DMS114 treated with DMSO at 0.1 percent for 48 hours (cell line): Measurements from ENCODE around the gene BSN.
A peak's percentile ranks its signal among the peaks of the same experiment; 100 is the strongest.

Source experiments
- DNase-seq: peaks from one replicate; lab custom pipeline; 2025; ENCODE audit not compliant: unreplicated experiment; lab: John Stamatoyannopoulos, UW

Gene BSN

DNA sequence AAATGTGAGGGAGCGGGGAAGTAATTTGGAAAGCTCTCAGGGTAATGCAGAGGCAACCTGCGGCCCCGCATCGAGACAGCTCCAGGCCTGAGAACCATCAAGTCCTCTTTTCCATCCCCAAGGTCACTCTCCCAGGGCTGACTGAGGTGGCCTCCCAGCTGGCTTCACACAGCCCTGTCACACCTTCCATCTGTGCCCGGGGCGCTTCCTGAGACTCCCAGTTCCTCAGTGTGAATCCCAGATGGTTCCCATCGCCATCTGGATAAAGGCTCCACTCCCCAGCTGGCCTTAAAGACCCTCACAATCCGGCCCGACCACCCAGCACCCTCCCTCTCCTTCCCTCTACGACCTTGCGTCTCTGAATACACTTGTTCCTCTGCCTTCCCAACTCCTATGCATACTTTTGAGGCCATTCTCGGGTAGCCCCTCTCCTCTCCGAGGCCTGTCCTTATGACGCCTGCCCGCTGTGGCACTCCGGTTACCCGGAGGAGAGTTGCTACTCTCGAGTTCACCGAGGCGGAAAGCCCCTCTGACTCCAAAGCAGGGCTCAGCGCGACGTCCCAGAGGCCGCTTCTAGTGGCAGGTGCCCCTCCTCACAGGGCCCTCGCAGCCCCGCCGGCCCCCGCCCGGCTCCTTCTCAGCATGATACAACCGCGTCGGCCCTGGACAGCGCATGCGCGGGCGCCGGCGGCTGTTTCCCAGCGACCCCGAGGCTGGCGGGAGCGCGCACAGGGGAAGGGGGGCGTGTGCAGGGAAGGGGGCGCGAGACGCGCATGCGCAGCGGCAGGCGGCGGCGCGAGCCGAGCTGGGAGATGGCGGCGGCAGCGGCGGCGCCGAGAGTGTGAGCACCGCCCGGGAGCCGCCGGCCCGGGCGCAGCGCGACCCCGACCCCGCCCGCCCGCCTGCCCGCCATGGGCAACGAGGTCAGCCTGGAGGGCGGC, at the start of gene BSN:
Gene BSN, plus strand, starts transcription at position 786 of the 941 bp plus-strand sequence. Its CDS starts 126 bp downstream, at position 912.
- peak; percentile 81 for DNase-seq

DNA sequence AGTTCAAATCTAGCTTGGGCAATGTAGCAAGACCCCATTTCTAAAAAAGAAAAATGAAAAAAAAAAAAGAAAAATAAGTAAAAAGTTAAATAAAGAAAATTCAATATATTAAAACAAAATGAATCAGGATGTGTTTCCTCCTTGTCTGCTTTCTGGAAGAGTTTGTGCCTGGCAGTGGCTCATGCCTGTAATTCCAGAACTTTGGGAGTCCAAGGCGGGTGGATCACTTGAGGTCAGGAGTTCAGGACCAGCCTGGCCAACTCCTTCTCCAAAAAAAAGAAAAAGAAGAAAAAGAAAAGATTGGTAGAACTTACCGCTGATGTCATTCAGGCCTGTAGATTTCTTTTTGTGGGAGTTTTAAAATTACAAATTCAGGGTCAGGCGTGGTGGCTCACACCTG, 47.4 kb upstream of the BSN start:
- no peak for DNase-seq

DNA sequence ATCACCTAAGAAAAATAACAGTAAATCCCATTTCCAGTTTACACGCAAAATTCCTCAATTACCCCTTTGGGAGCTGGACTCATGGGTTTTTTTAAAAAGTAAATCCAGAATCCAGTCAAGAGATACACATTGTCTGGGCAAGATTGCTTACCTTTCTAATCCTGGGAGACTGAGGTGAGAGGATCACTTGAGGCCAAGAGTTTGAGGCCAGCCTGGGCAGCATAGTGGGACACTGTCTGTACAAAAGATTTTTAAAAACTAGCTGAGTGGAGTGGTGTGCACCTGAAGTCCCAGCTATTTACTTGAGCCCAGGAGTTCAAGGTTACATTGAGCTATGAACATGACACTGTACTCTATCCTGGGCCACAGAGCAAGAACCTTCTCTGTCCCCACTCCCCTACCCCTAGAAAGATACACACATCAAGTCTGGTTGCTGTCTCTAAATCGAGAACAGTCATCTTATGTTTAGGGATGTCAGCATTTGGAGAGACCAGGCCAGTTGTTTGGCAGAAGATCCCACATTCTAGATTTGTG, 45.2 kb upstream of the BSN start:
- DNase-seq, result no peak

DNA sequence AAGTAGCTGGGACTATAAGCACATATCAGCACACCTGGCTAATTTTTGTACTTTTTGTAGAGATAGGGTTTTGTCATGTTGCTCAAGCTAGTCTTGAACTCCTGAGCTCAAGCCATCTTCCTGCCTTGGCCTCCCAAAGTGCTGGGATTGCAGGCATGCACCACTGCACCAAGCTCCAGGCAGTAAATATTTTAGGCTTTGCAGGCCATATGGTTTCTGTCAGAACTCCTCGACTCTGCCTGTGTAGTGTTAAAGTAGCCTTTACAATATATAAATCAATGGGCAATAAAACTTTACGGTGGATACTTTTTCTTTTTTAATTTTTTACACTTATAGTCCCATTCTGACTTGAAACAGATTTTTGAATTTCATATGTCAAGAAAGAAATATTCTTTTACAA, 42.6 kb upstream of the BSN start:
- DNase-seq, result no peak

GRCh38 chr3:49512781-49513355, 41.4 kb upstream of the BSN start:
- no peak for DNase-seq

DNA sequence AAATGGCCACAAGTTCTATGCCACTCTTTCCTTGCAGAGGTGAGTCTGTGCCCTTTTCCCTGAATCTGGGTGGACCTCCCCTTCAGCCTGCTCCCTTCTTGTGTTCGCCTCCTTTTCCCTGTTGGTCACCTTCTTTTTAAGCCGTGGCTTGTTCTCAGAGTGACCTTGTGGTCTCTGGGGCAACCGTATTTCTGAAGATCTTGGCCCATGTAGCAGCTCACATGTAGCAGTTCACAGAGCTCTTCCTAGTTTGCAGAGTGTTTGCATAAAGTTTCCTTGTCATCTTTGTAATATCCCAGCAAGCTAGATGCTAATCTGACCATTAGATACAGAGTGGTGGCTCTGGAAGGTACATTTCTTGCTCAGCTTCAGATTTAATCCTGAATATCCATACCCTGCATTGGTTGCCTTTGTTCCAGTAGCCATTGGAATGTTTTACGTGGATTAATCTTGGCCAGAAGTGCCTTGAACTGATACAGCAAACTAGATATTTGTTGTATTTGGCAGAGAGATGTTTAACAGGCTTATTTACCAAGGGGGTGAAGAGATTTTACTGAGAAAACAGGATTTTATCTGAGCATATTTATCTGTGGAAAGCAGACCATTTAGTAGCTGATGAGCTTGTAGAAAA, 40.7 kb upstream of the BSN start:
- no peak for DNase-seq

DNA sequence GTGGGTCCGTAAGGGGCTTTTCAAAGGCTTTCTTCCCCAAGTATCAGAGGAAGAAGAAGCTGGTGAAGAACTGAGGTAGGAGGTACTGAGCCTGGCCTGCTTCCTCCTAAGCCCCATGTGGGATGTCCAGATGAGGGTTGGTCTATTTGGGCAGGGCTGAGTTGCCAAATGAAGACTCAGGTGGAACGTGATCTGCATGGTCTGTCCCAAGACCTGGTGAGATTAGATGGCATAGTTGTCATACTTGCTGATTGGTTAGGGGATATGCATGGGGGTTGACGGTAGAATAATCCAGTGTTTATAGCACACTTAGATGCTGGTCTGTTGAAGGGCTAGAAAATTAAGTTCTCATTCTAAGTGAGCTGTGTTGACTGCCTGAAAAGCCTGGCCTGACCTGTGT, 36.3 kb upstream of the BSN start:
- DNase-seq, result no peak

DNA sequence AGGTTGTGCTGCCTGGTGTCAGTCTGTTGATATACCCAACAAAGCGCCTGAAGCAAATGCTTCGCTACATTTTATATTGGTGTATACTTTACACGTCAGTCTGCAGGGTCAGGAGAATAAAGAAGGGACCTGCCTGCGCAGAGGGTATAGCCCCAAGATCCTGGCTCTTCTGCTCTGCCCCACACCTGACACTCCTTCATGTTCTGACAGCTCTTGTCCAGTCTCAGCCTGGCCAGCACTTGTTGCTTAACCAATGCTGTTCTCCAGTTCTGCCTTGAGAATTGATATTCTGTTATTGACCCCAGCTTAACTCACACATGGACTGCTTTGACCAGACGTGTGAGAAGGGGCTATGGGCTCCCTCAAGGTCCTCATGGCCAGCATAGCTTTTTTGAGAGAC, 35.8 kb upstream of the BSN start:
- no peak for DNase-seq

GRCh38 chr3:49519296-49519695, 35.0 kb upstream of the BSN start:
- no peak for DNase-seq

- DNase-seq, result no peak
These were observed 34.3 kb upstream of the BSN start for GRCh38 chr3:49519916-49520385.

DNA sequence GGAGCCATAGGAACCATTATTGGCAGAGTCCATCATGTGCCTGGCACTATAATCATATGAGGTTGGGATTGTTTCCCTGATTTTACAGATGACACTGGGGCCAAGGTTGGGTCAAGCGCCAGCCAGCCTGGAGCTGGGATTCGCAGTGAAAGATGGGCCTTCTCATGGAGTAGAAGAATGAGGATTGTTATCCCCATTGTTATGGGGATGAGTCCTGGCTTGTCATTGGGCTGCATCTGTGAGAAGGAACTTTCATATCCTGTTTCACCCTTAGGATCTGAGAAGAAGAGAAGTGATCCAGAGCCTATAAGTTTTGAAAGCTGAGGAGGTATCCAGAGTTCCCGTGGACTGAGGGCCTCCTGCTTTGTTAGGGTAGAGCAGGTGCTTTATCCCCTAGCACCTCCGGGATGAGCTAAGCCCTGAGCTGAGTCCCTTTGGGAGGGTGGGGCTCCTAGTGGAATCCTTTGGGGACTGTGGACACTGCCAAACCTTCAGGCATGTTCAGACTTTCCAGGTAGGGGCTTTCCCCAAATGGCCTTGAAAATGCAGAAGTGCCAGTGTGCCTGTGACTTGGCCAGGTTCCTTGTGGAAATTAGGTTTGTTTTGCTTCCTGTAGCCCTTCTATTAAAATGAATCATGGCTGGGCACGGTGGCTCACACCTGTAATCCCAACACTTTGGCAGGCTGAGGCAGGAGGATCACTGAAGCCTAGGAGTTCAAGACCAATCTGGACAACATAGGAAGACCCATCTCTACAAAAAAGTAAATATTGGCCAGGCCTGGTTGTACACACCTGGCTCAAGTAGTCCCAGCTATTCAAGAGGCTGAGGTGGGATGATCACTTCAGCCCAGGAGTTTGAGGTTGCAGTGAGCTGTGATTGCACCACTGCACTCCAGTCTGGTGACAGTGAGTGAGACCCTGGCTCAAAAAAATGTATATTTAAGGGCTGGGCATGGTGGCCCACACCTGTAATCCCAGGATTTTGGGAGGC, 30.2 kb upstream of the BSN start:
- no peak for DNase-seq

- DNase-seq, result no peak
These were observed 24.7 kb upstream of the BSN start for GRCh38 chr3:49529567-49529966.

- no peak for DNase-seq
These were observed 24.0 kb upstream of the BSN start for GRCh38 chr3:49530231-49530630.

DNA sequence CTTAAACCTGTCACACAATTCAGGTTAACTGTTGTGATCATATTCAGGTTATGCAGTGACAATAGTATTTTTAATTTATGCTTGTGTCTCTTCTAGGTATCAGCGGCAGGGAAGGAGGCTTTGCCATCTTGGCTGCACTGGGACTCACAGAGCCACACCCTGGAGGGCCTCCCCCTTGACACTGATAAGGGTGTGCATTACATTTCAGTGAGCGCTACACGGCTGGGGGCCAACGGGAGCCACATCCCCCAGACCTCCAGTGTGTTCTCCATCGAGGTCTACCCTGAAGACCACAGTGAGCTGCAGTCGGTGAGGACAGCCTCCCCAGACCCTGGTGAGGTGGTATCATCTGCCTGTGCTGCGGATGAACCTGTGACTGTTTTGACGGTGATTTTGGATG, 23.6 kb upstream of the BSN start:
- no peak for DNase-seq

DNA sequence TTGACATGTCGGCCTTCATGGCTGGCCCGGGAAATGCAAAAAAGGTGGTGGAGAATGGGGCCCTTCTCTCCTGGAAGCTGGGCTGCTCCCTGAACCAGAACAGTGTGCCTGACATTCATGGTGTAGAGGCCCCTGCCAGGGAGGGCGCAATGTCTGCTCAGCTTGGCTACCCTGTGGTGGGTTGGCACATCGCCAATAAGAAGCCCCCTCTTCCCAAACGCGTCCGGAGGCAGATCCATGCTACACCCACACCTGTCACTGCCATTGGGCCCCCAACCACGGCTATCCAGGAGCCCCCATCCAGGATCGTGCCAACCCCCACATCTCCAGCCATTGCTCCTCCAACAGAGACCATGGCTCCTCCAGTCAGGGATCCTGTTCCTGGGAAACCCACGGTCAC, 23.1 kb upstream of the BSN start:
- no peak for DNase-seq

DNA sequence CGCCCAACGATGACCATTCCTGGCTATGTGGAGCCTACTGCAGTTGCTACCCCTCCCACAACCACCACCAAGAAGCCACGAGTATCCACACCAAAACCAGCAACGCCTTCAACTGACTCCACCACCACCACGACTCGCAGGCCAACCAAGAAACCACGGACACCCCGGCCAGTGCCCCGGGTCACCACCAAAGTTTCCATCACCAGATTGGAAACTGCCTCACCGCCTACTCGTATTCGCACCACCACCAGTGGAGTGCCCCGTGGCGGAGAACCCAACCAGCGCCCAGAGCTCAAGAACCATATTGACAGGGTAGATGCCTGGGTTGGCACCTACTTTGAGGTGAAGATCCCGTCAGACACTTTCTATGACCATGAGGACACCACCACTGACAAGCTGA, 22.6 kb upstream of the BSN start:
- no peak for DNase-seq

DNA sequence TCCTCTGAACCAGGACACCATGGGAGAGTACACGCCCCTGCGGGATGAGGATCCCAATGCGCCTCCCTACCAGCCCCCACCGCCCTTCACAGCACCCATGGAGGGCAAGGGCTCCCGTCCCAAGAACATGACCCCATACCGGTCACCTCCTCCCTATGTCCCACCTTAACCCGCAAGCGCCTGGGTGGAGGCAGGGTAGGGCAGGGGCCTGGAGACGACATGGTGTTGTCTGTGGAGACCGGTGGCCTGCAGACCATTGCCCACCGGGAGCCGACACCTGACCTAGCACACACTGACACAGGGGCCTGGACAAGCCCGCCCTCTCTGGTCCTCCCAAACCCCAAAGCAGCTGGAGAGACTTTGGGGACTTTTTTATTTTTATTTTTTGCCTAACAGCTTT, 21.2 kb upstream of the BSN start:
- no peak for DNase-seq

DNA sequence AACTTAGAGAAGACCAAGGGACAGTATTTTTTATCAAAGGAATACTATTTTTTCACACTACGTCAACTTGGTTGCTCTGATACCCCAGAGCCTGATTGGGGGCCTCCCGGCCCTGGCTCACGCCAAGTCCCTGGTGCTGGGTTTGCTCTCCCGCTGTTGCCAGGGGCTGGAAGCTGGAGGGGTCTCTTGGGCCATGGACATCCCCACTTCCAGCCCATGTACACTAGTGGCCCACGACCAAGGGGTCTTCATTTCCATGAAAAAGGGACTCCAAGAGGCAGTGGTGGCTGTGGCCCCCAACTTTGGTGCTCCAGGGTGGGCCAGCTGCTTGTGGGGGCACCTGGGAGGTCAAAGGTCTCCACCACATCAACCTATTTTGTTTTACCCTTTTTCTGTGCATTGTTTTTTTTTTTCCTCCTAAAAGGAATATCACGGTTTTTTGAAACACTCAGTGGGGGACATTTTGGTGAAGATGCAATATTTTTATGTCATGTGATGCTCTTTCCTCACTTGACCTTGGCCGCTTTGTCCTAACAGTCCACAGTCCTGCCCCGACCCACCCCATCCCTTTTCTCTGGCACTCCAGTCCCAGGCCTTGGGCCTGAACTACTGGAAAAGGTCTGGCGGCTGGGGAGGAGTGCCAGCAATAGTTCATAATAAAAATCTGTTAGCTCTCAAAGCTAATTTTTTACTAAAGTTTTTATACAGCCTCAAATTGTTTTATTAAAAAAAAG, 20.3 kb upstream of the BSN start:
- no peak for DNase-seq

- no peak for DNase-seq
These were observed 19.5 kb upstream of the BSN start for GRCh38 chr3:49534581-49535441.
